ENCODE measurements around the gene KRTAP5-5. TPM values are rescaled to one million over a fixed set of nuclear protein-coding genes. Genes with fewer than 3 reads are reported as not detected.
"Not testable (repeated sequence)": the region's sequence is repeated elsewhere in the genome, so short reads cannot be mapped to it uniquely, and the experiment has no call there.

The KRTAP5-5 gene
- total RNA-seq, 2 experiments from 2014 or later: not detected

DNA sequence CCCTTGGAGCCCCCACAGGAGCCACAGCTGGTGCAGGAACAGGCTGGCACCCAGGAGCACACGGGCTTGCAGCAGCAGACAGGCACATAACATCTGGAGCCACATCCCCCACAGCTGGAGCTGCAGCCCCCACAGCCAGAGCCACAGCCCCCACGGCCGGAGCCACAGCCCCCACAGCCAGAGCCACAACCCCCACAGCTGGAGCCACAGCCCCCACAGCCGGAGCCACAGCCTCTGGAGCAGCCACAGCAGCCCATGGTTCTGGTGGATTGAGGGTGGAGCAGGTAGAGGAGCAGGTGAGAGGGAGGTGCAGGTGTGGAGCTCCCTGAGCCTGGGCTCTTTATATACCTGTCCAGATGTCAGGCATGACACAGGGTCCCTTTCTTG lies 31.6 kb upstream of the KRTAP5-5 start, which contains the start of gene KRTAP5-2:
Gene KRTAP5-2 (minus strand): TSS at position 301 of the 387 bp plus-strand sequence. CDS start 44 bp downstream, at position 257.
- peaks cover 47% of the 10 kb centered on the region for H3K27me3 Mint-ChIP-seq
- no peaks in the 10 kb centered on the region for H3K4me1 Mint-ChIP-seq (ENCODE audit: low read depth)
- POLR2A ChIA-PET: no interaction called here
- DNase-seq (no peak), ATAC-seq (no peak)
- intact Hi-C loops (cut with micrococcal nuclease): no loop called here
- H3K27ac Mint-ChIP-seq: no peak within 1 kb of the TSS
- TF ChIP-seq CTCF (IDR thresholded peaks at IDR 0.05): no peak
- no peaks in the 10 kb centered on the region for H3K36me3 Mint-ChIP-seq (ENCODE audit: low read depth)
- no peaks in the 10 kb centered on the region for H3K9me3 Mint-ChIP-seq
- no peak within 1 kb of the TSS for H3K4me3 Mint-ChIP-seq
- CTCF ChIA-PET: interaction anchor here (3.4 kb wide), 1 partner anchor 32 kb away, joined by 18 read pairs; the partner anchor contains the start of gene KRTAP5-5

GRCh38 chr11:1598406-1598805 lies 31.2 kb upstream of the KRTAP5-5 start:
- H3K9me3 Mint-ChIP-seq; ATAC-seq; CTCF ChIA-PET; H3K27ac Mint-ChIP-seq; H3K4me1 Mint-ChIP-seq (ENCODE audit: low read depth); H3K36me3 Mint-ChIP-seq (ENCODE audit: low read depth); DNase-seq; POLR2A ChIA-PET; H3K4me3 Mint-ChIP-seq; intact Hi-C loops (cut with micrococcal nuclease): not testable (repeated sequence)
- peaks cover 48% of the 10 kb centered on the region for H3K27me3 Mint-ChIP-seq

GRCh38 chr11:1598816-1599215 lies 30.8 kb upstream of the KRTAP5-5 start:
- Mint-ChIP-seq H3K27ac (no peak overlapping the region), H3K9me3 (no peaks in the 10 kb centered on the region), H3K27me3 (peaks cover 49% of the 10 kb centered on the region), H3K4me1 (ENCODE audit: low read depth) (no peaks in the 10 kb centered on the region), H3K4me3 (no peak overlapping the region), H3K36me3 (ENCODE audit: low read depth) (no peaks in the 10 kb centered on the region)
- no peak for ATAC-seq
- DNase-seq: no peak
- TF ChIP-seq CTCF (IDR thresholded peaks at IDR 0.05): no peak
- ChIA-PET POLR2A (interaction anchor here (0.6 kb wide), 1 partner anchor 76 kb away, joined by 5 read pairs; no protein-coding TSS in a partner anchor), CTCF (interaction anchor here (1.5 kb wide), 1 partner anchor 24 kb away, joined by 4 read pairs; no protein-coding TSS in a partner anchor)
- intact Hi-C loops (cut with micrococcal nuclease): no loop called here

GRCh38 chr11:1600626-1601025 lies 28.9 kb upstream of the KRTAP5-5 start:
- ChIA-PET POLR2A (no interaction called here), CTCF (no interaction called here)
- TF ChIP-seq CTCF (IDR thresholded peaks at IDR 0.05): no peak
- H3K4me1 Mint-ChIP-seq (ENCODE audit: low read depth): no peaks in the 10 kb centered on the region
- H3K9me3 Mint-ChIP-seq: no peaks in the 10 kb centered on the region
- peaks cover 42% of the 10 kb centered on the region for H3K27me3 Mint-ChIP-seq
- no peak for ATAC-seq
- intact Hi-C loops (cut with micrococcal nuclease): no loop called here
- DNase-seq: no peak
- H3K36me3 Mint-ChIP-seq (ENCODE audit: low read depth): no peaks in the 10 kb centered on the region
- H3K27ac Mint-ChIP-seq: no peak overlapping the region
- H3K4me3 Mint-ChIP-seq: no peak overlapping the region

DNA sequence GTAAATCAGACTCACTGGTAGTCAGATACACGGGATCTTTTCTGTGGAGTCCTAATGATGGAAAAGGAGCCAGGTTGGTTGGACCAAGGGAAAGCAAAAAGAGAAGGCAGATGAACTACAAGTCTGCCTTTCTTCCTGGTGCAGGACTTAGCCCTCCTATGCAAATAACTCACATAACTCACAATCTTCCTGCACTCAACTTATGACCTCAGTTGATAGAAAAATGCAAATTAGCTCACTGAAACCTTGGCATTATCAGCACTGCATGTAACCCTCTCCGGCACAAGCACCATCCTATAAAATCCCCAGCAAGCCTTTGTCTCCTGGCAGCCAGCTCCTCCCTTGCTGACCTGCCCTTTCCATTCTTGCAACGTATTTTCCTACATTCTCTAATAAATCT lies 27.9 kb upstream of the KRTAP5-5 start:
- H3K4me1 Mint-ChIP-seq (ENCODE audit: low read depth); DNase-seq; H3K4me3 Mint-ChIP-seq; H3K9me3 Mint-ChIP-seq; POLR2A ChIA-PET; H3K36me3 Mint-ChIP-seq (ENCODE audit: low read depth); H3K27ac Mint-ChIP-seq; ATAC-seq; intact Hi-C loops (cut with micrococcal nuclease): not testable (repeated sequence)
- H3K27me3 Mint-ChIP-seq: peaks cover 37% of the 10 kb centered on the region
- CTCF ChIA-PET: interaction anchor here (1.3 kb wide), 1 partner anchor 39 kb away, joined by 3 read pairs; no protein-coding TSS in a partner anchor

DNA sequence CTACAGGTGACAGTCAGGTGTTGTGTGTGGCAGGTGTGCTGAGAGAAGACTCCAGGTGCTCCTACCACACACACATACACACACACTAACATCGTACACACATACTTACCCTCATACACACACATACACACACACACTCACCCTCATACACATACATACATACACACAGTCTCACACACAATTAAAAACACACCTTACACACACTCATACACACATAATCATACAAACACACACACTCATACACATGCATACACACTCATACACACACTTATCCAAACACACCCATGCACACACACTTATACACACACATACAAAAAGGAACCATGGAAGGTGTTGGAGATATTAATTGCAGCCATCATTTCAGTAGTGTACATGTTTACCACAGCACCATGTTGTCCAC lies 25.9 kb upstream of the KRTAP5-5 start:
- intact Hi-C loops (cut with micrococcal nuclease): no loop called here
- no peak for TF ChIP-seq CTCF (IDR thresholded peaks at IDR 0.05)
- POLR2A ChIA-PET: no interaction called here
- Mint-ChIP-seq H3K9me3 (no peaks in the 10 kb centered on the region), H3K27ac (no peak overlapping the region), H3K4me1 (ENCODE audit: low read depth) (peaks cover 2% of the 10 kb centered on the region), H3K36me3 (ENCODE audit: low read depth) (no peaks in the 10 kb centered on the region), H3K4me3 (no peak overlapping the region), H3K27me3 (peaks cover 35% of the 10 kb centered on the region)
- DNase-seq (no peak), ATAC-seq (no peak)
- CTCF ChIA-PET: no interaction called here

All from activated CD8-positive, alpha-beta T cell treated with anti-CD3 and anti-CD28 coated beads for 36 hours (primary cell).